C4-2B (cell line): ENCODE measurements around the gene GDPD3.
"Not testable (repeated sequence)": the region's sequence is repeated elsewhere in the genome, so short reads cannot be mapped to it uniquely, and the experiment has no call there.

Source experiments
- H3K27ac ChIP-seq: fragments of 450-650 bp; 2 replicates; pipeline ENCODE4 v1.5.1; 2017
- CTCF ChIP-seq: fragments of 450-650 bp; conservative IDR thresholded peaks from 2 replicates; pipeline ENCODE4 v1.5.1; 2017; ENCODE audit warnings: mild to moderate bottlenecking
- ZFX ChIP-seq: fragments of 450-650 bp; IDR thresholded peaks from 2 replicates; pipeline ENCODE4 v1.6.1; 2017

The GDPD3 gene

GRCh38 chr16:30115238-30115637 is 1.9 kb upstream of the GDPD3 start:
- TF ChIP-seq ZFX = no peak
- no peak overlapping the region for H3K27ac ChIP-seq

GRCh38 chr16:30114833-30115232 is 1.5 kb upstream of the GDPD3 start:
- H3K27ac ChIP-seq = not testable (repeated sequence)

GRCh38 chr16:30114411-30114810 is 1.1 kb upstream of the GDPD3 start:
- H3K27ac ChIP-seq = no peak overlapping the region

DNA sequence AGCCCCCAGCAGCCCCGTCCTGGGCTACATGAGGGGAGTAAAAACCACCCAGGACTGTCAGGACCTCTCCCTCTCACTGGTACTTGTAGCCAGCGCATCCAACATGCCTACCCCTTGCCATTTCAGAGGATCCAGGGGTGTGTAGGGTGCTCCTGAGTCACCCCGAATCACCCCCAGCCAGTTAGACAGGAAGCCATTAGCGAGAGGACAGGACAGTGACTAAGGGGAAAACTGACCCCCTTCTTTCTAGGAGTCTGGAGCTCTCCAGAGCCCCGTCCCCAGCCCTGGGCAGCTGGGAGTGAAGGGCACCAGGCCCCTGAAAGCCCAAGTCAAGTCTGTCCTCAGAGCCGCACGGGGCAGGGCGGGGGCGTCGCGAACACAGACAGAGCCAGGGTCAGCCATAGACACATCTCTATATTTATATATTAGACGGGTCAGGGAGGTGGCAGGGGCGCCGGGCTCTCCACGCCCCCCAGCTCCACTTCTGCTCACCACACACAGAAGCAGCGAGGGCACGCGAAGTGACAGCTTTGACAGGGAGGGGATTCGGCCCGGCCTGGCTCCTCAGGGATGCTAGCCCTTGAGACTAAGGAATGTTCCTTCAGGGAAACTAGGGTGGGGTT is 485 bp upstream of the GDPD3 start:
- H3K27ac ChIP-seq = no peak overlapping the region
- TF ChIP-seq CTCF = no peak
- no peak for TF ChIP-seq ZFX

More at GRCh38 chr16:30114411-30114810, 1.1 kb upstream of the GDPD3 start:
- no peak for TF ChIP-seq ZFX
- TF ChIP-seq CTCF = no peak

- H3K27ac ChIP-seq = no peak overlapping the region
- no peak for TF ChIP-seq ZFX
- TF ChIP-seq CTCF = peak; percentile 77
Observed at GRCh38 chr16:30112197-30113030, 923 bp downstream of the GDPD3 start.

DNA sequence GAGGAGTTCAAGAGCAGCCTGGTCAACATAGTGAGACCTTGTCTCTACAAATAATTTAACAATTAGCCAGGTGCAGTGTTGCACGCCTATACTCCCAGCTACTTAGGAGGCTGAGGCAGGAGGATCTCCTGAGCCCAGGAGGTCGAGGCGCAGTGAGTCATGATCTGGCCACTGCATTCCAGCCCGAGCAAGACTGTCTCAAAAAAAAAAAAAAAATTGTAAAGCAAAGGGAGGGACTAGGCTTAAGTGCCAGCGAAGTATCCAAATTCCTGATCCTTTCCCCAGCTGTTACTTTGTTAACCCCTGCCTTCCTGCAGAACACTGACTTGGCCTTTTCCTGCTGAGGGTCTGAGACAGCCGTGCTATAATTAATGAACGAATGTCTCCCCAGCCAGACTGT is 2.7 kb downstream of the GDPD3 start:
- H3K27ac ChIP-seq = no peak overlapping the region
- TF ChIP-seq CTCF (no peak), ZFX (no peak)

- TF ChIP-seq ZFX (no peak), CTCF (no peak)
- no peak overlapping the region for H3K27ac ChIP-seq
Observed at GRCh38 chr16:30108059-30108850, 5.1 kb downstream of the GDPD3 start.

GRCh38 chr16:30104492-30104891 is 8.8 kb downstream of the GDPD3 start:
- TF ChIP-seq CTCF = no peak
- TF ChIP-seq ZFX = no peak
- peak overlapping the region; percentile 17 for H3K27ac ChIP-seq
